Breast epithelium (tissue), 3 donors: ENCODE data around the gene MAD1L1.

Experiments
- CTCF ChIP-seq, 3 donors: fragments of 450-650 bp; IDR thresholded peaks; one replicate each; pipeline ENCODE4 v1.5.1; 2016 to 2017; ENCODE audit warnings: antibody characterized with exemption in 3 of 3, mild to moderate bottlenecking in 3 of 3, moderate library complexity in 3 of 3
- POLR2A ChIP-seq: fragments of 450-650 bp; IDR thresholded peaks from one replicate; pipeline ENCODE4 v1.6.1; 2016; ENCODE audit warnings: antibody characterized with exemption, mild to moderate bottlenecking, moderate library complexity

GRCh38 chr7:2152646-2153045, 80.1 kb downstream of the MAD1L1 start:
- TF ChIP-seq CTCF (IDR thresholded peaks at IDR 0.05): no peak
- TF ChIP-seq POLR2A: no peak
